ENCODE measurements around the gene NACA2. TPM values are rescaled to one million over a fixed set of nuclear protein-coding genes. Genes with fewer than 3 reads are reported as not detected.

The NACA2 gene
- total and polyA plus RNA-seq, 4 donors, result 0.08 to 0.32 TPM; not detected in 2

DNA sequence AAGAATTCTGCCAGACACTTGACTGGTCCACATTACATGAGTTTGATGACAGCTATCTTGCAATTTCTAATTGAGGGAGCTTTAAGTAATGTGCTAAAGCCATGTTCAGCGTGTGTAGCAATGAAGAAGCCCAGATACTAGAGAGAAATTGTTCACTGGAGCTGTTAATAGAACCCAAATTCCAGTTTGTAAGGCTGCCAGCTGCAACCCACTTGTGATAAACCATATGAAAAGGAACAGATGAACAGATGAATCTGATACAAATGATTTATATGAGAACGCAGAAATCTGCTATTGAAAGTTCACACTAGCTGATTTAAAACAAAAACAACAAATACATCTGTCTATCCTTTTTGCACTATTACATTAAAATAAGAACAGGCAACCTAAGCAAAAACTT, 6.2 kb downstream of the NACA2 start (continued):
- TF ChIP-seq FOXA1 (IDR thresholded peaks at IDR 0.05), result no peak
- TF ChIP-seq TAF1 (conservative IDR thresholded peaks at IDR 0.05), result no peak
- TF ChIP-seq HNF4G (IDR thresholded peaks at IDR 0.05), result no peak
- TF ChIP-seq, protein P1, sequence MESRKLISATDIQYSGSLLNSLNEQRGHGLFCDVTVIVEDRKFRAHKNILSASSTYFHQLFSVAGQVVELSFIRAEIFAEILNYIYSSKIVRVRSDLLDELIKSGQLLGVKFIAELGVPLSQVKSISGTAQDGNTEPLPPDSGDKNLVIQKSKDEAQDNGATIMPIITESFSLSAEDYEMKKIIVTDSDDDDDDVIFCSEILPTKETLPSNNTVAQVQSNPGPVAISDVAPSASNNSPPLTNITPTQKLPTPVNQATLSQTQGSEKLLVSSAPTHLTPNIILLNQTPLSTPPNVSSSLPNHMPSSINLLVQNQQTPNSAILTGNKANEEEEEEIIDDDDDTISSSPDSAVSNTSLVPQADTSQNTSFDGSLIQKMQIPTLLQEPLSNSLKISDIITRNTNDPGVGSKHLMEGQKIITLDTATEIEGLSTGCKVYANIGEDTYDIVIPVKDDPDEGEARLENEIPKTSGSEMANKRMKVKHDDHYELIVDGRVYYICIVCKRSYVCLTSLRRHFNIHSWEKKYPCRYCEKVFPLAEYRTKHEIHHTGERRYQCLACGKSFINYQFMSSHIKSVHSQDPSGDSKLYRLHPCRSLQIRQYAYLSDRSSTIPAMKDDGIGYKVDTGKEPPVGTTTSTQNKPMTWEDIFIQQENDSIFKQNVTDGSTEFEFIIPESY (IDR thresholded peaks at IDR 0.05), result no peak

DNA sequence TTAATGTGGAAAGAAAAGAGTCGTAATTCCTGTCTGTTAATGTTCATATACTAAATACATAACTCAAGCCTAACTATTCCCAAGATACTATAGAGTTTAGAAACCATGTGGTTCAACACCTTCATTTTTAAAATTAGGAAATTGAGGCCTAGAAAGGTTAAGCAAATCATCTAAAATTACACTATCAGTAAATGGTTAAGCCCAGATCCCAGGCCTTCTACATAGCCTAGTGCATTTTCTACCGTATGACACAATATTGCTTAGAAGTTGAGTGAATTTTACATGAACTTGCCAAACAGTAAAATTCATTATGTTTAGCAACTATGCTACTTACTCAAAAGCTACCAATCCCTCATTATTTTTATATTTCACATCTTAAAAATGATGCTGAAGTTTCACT, 6.8 kb downstream of the NACA2 start:
- no peaks in the 10 kb centered on the region for H3K27me3 ChIP-seq (ENCODE audit: control insufficient read depth in 4 of 4, insufficient read depth in 4 of 4, low read length in 3 of 4)
- no peaks in the 10 kb centered on the region for H3K36me3 ChIP-seq (ENCODE audit: control insufficient read depth in 4 of 4, insufficient read depth in 3 of 4, low read depth in 1 of 4, low read length in 3 of 4)
- WGBS, result 82% methylated on average over 2 of the region's 2 CpGs
- H3K9ac ChIP-seq (ENCODE audit: low read depth in 1 of 2, low read length in 2 of 2), result no peak overlapping the region
- H3K4me3 ChIP-seq (ENCODE audit: low read depth in 1 of 3, low read length in 3 of 3), result no peak overlapping the region
- TF ChIP-seq EGR1 (IDR thresholded peaks at IDR 0.05; ENCODE audit: low read depth in 2 of 2) (no peak), FOXA1 (IDR thresholded peaks at IDR 0.05) (no peak), TAF1 (conservative IDR thresholded peaks at IDR 0.05) (no peak), HNF4G (IDR thresholded peaks at IDR 0.05) (no peak), YY1 (IDR thresholded peaks at IDR 0.05) (no peak), RAD21 (IDR thresholded peaks at IDR 0.05) (no peak), SP1 (IDR thresholded peaks at IDR 0.05) (no peak), HNF4A (conservative IDR thresholded peaks at IDR 0.05) (no peak), FOXA2 (IDR thresholded peaks at IDR 0.05) (no peak), JUND (IDR thresholded peaks at IDR 0.05) (no peak), NR2F2 (IDR thresholded peaks at IDR 0.05) (no peak)
- TF ChIP-seq, protein P2, sequence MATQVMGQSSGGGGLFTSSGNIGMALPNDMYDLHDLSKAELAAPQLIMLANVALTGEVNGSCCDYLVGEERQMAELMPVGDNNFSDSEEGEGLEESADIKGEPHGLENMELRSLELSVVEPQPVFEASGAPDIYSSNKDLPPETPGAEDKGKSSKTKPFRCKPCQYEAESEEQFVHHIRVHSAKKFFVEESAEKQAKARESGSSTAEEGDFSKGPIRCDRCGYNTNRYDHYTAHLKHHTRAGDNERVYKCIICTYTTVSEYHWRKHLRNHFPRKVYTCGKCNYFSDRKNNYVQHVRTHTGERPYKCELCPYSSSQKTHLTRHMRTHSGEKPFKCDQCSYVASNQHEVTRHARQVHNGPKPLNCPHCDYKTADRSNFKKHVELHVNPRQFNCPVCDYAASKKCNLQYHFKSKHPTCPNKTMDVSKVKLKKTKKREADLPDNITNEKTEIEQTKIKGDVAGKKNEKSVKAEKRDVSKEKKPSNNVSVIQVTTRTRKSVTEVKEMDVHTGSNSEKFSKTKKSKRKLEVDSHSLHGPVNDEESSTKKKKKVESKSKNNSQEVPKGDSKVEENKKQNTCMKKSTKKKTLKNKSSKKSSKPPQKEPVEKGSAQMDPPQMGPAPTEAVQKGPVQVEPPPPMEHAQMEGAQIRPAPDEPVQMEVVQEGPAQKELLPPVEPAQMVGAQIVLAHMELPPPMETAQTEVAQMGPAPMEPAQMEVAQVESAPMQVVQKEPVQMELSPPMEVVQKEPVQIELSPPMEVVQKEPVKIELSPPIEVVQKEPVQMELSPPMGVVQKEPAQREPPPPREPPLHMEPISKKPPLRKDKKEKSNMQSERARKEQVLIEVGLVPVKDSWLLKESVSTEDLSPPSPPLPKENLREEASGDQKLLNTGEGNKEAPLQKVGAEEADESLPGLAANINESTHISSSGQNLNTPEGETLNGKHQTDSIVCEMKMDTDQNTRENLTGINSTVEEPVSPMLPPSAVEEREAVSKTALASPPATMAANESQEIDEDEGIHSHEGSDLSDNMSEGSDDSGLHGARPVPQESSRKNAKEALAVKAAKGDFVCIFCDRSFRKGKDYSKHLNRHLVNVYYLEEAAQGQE (IDR thresholded peaks at IDR 0.05), result no peak
- TF ChIP-seq, protein P3, sequence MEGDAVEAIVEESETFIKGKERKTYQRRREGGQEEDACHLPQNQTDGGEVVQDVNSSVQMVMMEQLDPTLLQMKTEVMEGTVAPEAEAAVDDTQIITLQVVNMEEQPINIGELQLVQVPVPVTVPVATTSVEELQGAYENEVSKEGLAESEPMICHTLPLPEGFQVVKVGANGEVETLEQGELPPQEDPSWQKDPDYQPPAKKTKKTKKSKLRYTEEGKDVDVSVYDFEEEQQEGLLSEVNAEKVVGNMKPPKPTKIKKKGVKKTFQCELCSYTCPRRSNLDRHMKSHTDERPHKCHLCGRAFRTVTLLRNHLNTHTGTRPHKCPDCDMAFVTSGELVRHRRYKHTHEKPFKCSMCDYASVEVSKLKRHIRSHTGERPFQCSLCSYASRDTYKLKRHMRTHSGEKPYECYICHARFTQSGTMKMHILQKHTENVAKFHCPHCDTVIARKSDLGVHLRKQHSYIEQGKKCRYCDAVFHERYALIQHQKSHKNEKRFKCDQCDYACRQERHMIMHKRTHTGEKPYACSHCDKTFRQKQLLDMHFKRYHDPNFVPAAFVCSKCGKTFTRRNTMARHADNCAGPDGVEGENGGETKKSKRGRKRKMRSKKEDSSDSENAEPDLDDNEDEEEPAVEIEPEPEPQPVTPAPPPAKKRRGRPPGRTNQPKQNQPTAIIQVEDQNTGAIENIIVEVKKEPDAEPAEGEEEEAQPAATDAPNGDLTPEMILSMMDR (IDR thresholded peaks at IDR 0.05; ENCODE audit: low read depth, low read length, missing input control), result no peak
- TF ChIP-seq, protein P4, sequence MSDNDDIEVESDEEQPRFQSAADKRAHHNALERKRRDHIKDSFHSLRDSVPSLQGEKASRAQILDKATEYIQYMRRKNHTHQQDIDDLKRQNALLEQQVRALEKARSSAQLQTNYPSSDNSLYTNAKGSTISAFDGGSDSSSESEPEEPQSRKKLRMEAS (IDR thresholded peaks at IDR 0.05), result no peak
- TF ChIP-seq, protein P1 (IDR thresholded peaks at IDR 0.05), result no peak
- TF ChIP-seq, protein P5, sequence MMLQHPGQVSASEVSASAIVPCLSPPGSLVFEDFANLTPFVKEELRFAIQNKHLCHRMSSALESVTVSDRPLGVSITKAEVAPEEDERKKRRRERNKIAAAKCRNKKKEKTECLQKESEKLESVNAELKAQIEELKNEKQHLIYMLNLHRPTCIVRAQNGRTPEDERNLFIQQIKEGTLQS (IDR thresholded peaks at IDR 0.05), result no peak
- DNase-seq (ENCODE audit: low spot score), result no peak
- no peaks in the 10 kb centered on the region for H3K9me3 ChIP-seq (ENCODE audit: control insufficient read depth in 4 of 4, low read length in 3 of 4)
- H3K4me1 ChIP-seq (ENCODE audit: control insufficient read depth in 4 of 4, insufficient read depth in 4 of 4, low read length in 3 of 4), result peaks cover 0 to 4% (median under 1%) of the 10 kb centered on the region in 4 donors
- H3K27ac ChIP-seq (ENCODE audit: low read depth in 1 of 2, low read length in 2 of 2), result no peak overlapping the region
